LNCaP clone FGC (cell line): Measurements from ENCODE around the gene IL9.

ENCODE experiments used
- DNase-seq: peaks from one replicate; pipeline ENCODE4 v3.0.0-alpha.2; 2011; ENCODE audit warnings: low read depth
- H3K4me3 ChIP-seq: 2 replicates; pipeline ENCODE4 v1.5.1; 2011; ENCODE audit warnings: mild to moderate bottlenecking, low read depth, low read length, control low read depth
- TF ChIP-seq, protein P1 (sequence below): IDR thresholded peaks from 2 replicates; pipeline ENCODE4 v1.5.1; 2012; ENCODE audit warnings: mild to moderate bottlenecking; ENCODE audit not compliant: control insufficient read depth, insufficient read depth; ENCODE audit errors: extremely low read depth

Gene IL9

DNA sequence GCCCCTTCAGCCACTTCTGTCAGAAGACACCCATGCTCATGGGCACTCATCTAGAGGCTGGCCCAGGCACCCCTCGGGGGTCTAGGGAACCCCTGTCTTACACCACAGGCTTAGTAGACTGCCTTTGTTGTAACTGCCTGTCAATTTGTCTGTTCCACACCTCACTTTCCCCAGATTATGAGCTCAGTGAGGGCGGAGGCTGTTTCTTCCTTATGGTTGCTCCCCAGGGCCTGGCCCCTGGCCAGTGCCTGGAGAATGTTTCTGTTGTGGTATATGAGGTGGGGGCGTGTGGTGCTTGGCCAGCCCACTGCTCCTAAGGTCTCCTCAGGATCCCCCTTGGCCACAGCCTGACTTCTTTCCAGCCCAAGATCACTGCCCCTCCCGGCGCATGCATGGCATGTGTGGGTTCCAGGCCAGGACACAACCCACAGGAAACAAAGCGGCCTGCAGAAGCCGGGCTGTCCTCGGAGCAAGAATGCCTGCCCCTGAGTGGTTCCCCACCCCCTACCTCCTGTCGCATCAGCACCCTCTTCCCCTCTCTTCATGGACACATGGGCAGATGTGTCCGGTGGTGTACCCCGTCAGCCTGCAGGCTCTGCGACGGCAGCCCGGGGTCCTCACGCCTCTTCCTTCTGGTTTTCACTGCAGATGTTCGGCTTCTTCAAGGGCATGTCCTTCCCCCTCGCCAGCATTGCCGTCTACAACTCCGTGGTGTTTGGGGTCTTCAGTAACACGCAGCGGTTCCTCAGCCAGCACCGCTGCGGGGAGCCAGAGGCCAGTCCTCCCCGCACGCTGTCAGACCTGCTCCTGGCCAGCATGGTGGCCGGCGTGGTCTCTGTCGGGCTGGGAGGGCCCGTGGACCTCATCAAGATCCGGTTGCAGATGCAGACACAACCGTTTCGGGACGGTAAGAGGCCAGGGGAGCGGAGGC, 43.5 kb downstream of the IL9 start:
- TF ChIP-seq, protein P1, sequence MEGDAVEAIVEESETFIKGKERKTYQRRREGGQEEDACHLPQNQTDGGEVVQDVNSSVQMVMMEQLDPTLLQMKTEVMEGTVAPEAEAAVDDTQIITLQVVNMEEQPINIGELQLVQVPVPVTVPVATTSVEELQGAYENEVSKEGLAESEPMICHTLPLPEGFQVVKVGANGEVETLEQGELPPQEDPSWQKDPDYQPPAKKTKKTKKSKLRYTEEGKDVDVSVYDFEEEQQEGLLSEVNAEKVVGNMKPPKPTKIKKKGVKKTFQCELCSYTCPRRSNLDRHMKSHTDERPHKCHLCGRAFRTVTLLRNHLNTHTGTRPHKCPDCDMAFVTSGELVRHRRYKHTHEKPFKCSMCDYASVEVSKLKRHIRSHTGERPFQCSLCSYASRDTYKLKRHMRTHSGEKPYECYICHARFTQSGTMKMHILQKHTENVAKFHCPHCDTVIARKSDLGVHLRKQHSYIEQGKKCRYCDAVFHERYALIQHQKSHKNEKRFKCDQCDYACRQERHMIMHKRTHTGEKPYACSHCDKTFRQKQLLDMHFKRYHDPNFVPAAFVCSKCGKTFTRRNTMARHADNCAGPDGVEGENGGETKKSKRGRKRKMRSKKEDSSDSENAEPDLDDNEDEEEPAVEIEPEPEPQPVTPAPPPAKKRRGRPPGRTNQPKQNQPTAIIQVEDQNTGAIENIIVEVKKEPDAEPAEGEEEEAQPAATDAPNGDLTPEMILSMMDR = no peak
- no peak overlapping the region for H3K4me3 ChIP-seq
- DNase-seq = no peak

DNA sequence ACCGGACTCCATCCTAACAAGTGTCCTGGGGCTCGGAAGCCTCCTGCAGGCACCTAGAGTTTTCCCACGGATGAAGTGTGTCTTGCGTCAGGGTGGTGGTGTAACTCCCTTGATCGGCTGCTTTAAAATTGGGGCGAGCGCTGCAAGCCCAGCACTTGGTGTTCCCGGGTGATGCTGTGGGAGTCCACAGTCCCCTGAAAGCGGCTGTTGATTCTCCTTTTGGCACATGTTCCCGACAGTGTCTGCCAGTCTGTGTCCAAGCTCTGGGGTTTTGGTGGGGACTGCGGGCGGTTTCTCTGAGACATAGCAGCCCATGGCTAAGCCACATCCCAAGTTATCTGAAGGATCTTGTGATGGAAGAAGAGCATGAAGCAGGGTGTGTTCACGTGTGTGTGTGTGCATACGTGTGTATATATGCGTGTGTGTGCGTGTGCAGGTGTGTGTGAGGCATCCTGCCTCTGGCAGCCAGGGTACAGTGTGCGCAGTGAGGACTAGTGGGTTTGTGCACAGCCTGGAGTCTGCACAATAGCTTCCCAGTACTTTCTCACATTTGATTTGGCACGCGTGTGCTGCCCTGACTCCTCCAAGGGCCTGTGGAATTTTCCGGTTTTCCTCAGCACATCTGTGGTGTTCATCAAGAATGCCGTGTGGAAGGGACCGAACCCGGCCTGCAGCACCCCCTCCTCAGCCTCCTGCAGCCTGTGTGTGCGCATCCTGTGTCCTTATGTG, 44.3 kb downstream of the IL9 start:
- DNase-seq = no peak
- no peak overlapping the region for H3K4me3 ChIP-seq
- TF ChIP-seq, protein P1 = no peak

DNA sequence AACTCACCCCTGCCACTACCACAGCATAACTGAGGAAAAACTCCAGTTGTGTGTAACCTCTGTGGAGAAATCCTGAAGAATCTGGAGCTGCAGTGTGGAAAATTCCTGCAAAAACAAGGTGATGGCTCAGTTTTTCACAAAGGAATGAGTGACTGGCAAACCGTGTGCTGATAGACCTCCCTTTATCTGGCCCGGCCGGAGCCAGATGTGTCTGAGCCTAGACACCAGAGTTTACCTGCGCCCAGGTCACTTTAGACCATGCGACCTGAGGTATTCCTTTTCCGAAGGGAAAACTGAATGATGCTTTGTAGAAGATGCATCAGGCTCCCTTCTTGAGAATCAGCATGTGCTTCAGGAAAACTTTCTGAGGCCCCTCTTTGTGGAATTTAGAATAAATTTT, 45.0 kb downstream of the IL9 start:
- TF ChIP-seq, protein P1 = no peak
- DNase-seq = no peak
- H3K4me3 ChIP-seq = no peak overlapping the region

DNA sequence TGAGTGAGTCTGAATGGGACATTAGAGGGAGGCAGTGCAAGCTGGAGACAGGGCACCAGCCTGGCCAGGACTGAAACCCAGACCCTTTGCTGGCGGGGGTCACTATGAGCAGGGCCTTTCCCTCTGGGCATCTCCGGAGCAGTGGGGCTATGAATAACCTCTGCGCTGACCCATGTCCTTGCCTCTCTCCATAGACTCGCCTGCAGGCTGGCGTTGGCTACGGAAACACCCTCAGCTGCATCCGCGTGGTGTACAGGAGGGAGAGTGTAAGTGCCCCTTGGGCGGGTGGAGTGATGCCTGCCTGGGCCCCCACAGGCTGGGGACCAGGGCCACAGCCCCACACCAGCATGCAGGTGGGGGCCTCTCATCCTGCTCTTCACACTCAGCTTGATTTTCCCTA, 45.4 kb downstream of the IL9 start:
- no peak overlapping the region for H3K4me3 ChIP-seq
- DNase-seq = no peak
- TF ChIP-seq, protein P1 = no peak

DNA sequence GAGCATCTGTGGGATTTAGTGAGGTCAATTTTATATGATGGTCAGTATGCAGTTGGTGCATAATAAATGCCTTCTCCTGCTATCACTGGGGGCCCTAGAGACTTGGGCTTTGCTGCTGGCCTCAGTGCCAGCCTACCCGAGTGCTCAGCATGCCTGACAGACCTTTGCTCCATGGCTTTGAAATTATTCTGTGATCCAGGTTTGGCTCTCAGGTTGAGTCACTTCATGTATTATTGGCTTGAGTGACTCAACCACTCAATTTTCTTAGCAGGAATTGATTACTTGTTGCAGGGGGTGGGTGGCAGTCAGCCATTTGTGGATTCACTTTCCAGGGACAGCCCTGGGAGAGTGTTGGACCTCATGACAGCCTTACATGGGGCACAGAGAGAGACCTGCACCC, 47.7 kb downstream of the IL9 start:
- TF ChIP-seq, protein P1 = no peak

DNA sequence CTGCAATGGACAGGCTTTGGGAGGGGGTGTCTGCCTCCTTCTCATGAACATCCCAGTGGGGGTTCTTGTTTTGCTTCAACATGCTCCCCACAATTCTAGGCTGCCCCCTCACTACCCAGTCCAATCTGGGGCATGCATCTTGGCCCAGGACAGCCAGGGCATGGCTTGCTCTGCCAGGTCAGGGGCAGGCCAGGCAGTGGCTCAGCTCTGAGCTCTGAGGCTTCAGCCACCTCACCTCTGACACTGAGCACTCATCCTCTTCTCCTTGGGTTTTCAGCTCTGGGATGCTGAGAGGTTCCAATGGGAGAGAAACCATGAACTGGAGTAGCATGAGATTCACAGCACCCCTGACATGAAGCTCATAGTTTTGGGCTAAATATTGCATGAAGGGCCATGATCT, 49.3 kb downstream of the IL9 start:
- H3K4me3 ChIP-seq = no peak overlapping the region
- TF ChIP-seq, protein P1 = no peak
- no peak for DNase-seq

More for the DNA sequence above, 47.7 kb downstream of the IL9 start:
- no peak for DNase-seq
- no peak overlapping the region for H3K4me3 ChIP-seq
